HepG2 (cell line): ENCODE measurements around the gene SPATA21. TPM values are rescaled to one million over a fixed set of nuclear protein-coding genes. Genes with fewer than 3 reads are reported as not detected.

ENCODE experiments used
- ATAC-seq: fragments of 200-7000 bp; cut with Tn5 transposase; 3 replicates; pipeline ENCODE4 v1.9.1; 2020; ENCODE audit warnings: mild to moderate bottlenecking, moderate library complexity
- BruUV-seq: library from RNA; stranded (reverse); fragments of 400-500 nt; replicated peaks from 2 replicates; lab custom pipeline; 2021; lab: Mats Ljungman, UMichigan
- CTCF ChIA-PET: fragments of 300-600 bp; formaldehyde crosslinking; extraction: SDS; loops from one replicate; lab custom pipeline; 2021; ENCODE audit warnings: low total read pairs, inconsistent platforms, low intra/inter-chr PET ratio; lab: Yijun Ruan, JAX
- POLR2A ChIA-PET: fragments of 350-600 bp; sonication (Branson Sonifier 250); formaldehyde crosslinking; loops from one replicate; lab custom pipeline; 2020; ENCODE audit warnings: antibody characterized with exemption, inconsistent platforms; lab: Yijun Ruan, JAX
- DNase-seq: peaks from one replicate; pipeline ENCODE4 v3.0.0-alpha.2; 2015; ENCODE audit warnings: low spot score
- FAIRE-seq: peaks from 3 replicates; lab custom pipeline; 2011; peaks lifted over from hg19 to GRCh38; lab: Jason Lieb, UNC
- H2AFZ ChIP-seq: one replicate; pipeline ENCODE4 v1.6.1; 2011; ENCODE audit warnings: low read length, inconsistent platforms
- H3K27ac ChIP-seq: fragments of 300-600 bp; 3 replicates; pipeline ENCODE4 v1.8.0; 2011; ENCODE audit warnings: mixed run types, mild to moderate bottlenecking, mixed read lengths, low read length, inconsistent platforms; ENCODE audit not compliant: insufficient read depth; ENCODE audit errors: extremely low read length
- H3K27me3 ChIP-seq, 2 experiments: fragments of 200-600 bp in 1 of 2; 2 replicates in 1 of 2; 3 replicates in 1 of 2; pipeline versions ENCODE4 v1.6.0 to v1.8.0; 2011; ENCODE audit warnings: low read length in 2 of 2, mild to moderate bottlenecking in 2 of 2, moderate library complexity in 2 of 2, inconsistent platforms in 1 of 2; ENCODE audit not compliant: insufficient read depth in 2 of 2, control insufficient read depth in 1 of 2
- H3K36me3 ChIP-seq, 2 experiments: fragments of 200-600 bp in 1 of 2; replicated peaks in 1 of 2; 2 replicates in 1 of 2; 3 replicates in 1 of 2; pipeline versions ENCODE4 v1.5.1 to v1.8.0; 2011; ENCODE audit warnings: low read length in 2 of 2, inconsistent platforms in 1 of 2; ENCODE audit not compliant: insufficient read depth in 2 of 2, control insufficient read depth in 1 of 2
- H3K4me1 ChIP-seq: 2 replicates; pipeline ENCODE4 v1.5.1; 2012; ENCODE audit warnings: low read length, inconsistent platforms; ENCODE audit not compliant: insufficient read depth
- H3K4me2 ChIP-seq: 2 replicates; pipeline ENCODE4 v1.6.0; 2011; ENCODE audit warnings: low read depth, low read length, inconsistent platforms
- H3K4me3 ChIP-seq, 3 experiments: fragments of 200-600 bp in 1 of 3; sonication (generic), shearing (Covaris generic) in 1 of 3; replicated peaks in 1 of 3; 2 replicates each; pipeline ENCODE4 v1.5.1; 2011 to 2016; ENCODE audit warnings: low read length in 3 of 3, inconsistent platforms in 2 of 3, low read depth in 2 of 3, mild to moderate bottlenecking in 2 of 3, control low read depth in 1 of 3, mixed read lengths in 1 of 3; ENCODE audit not compliant: insufficient read depth in 1 of 3
- H3K79me2 ChIP-seq: one replicate; pipeline ENCODE4 v1.6.1; 2011; ENCODE audit warnings: low read length, inconsistent platforms; ENCODE audit not compliant: insufficient read depth
- H3K9ac ChIP-seq: 2 replicates; pipeline ENCODE4 v1.6.0; 2011; ENCODE audit warnings: mild to moderate bottlenecking, low read depth, low read length, inconsistent platforms; ENCODE audit not compliant: insufficient read depth
- H3K9me3 ChIP-seq: 2 replicates; pipeline ENCODE4 v1.5.1; 2012; ENCODE audit warnings: mild to moderate bottlenecking, low read length
- H4K20me1 ChIP-seq: 2 replicates; pipeline ENCODE4 v1.6.0; 2011; ENCODE audit warnings: inconsistent platforms, mild to moderate bottlenecking, low read length, moderate library complexity; ENCODE audit not compliant: insufficient read depth
- CEBPG ChIP-seq: IDR thresholded peaks from 2 replicates; pipeline ENCODE4 v1.6.1; 2016
- IRF1 ChIP-seq: sonication (generic); formaldehyde crosslinking; IDR thresholded peaks from 2 replicates; pipeline ENCODE4 v1.4.0; 2020; ENCODE audit warnings: low read depth, mild to moderate bottlenecking, missing genetic modification reagents
- MED13 ChIP-seq: sonication (generic); formaldehyde crosslinking; IDR thresholded peaks from 2 replicates; pipeline ENCODE4 v1.5.0; 2020; ENCODE audit warnings: missing genetic modification reagents
- NFYB ChIP-seq: sonication (generic); formaldehyde crosslinking; IDR thresholded peaks from 2 replicates; pipeline ENCODE4 v1.4.0; 2020; ENCODE audit warnings: missing genetic modification reagents
- SAP130 ChIP-seq: IDR thresholded peaks from 2 replicates; pipeline ENCODE4 v1.6.1; 2016; ENCODE audit warnings: low read depth
- SMC3 ChIP-seq: IDR thresholded peaks from 2 replicates; pipeline ENCODE4 v1.6.1; 2011; ENCODE audit warnings: low read length, improper control_type of control experiment
- SSRP1 ChIP-seq: IDR thresholded peaks from 2 replicates; pipeline ENCODE4 v1.6.1; 2016; ENCODE audit warnings: control low read depth
- ZBED4 ChIP-seq: sonication (generic); formaldehyde crosslinking; IDR thresholded peaks from 2 replicates; pipeline ENCODE4 v1.4.0; 2020; ENCODE audit warnings: missing genetic modification reagents, borderline replicate concordance
- ZNF264 ChIP-seq: sonication (generic); formaldehyde crosslinking; IDR thresholded peaks from 2 replicates; pipeline ENCODE4 v1.4.0; 2020; ENCODE audit warnings: missing genetic modification reagents
- ZNF296 ChIP-seq: sonication (generic); formaldehyde crosslinking; conservative IDR thresholded peaks from 2 replicates; pipeline ENCODE4 v1.5.0; 2020; ENCODE audit warnings: mild to moderate bottlenecking, missing genetic modification reagents
- ZNF329 ChIP-seq: sonication (generic); formaldehyde crosslinking; IDR thresholded peaks from 2 replicates; pipeline ENCODE4 v1.9.0; 2021; ENCODE audit warnings: low read depth, mild to moderate bottlenecking, missing genetic modification reagents
- ZNF672 ChIP-seq: sonication (generic); formaldehyde crosslinking; IDR thresholded peaks from 2 replicates; pipeline ENCODE4 v1.8.1; 2022; ENCODE audit warnings: missing genetic modification reagents
- WGBS: methylation state at CpG from one replicate; pipeline ENCODE4 v1.1.6; 2017; ENCODE audit warnings: low lambda C conversion rate; 5-methylcytosine and 5-hydroxymethylcytosine counted together
- in situ Hi-C: cut with HindIII; loops from 2 replicates; pipeline ENCODE4 v1.10.0; 2017; ENCODE audit warnings: low pct_unique_long_range_greater_than_20kb; ENCODE audit not compliant: extremely low pct_ligation_motif_present
- intact Hi-C: fragments of 100-400 bp; cut with micrococcal nuclease; formaldehyde crosslinking; loops from one replicate; pipeline ENCODE4 v1.10.0; 2022; ENCODE audit not compliant: unreplicated experiment
- polyA plus RNA-seq, 8 experiments: library from polyadenylated mRNA; depleted of rRNA in 3 of 8; stranded (reverse) in 7 of 8; unstranded in 1 of 8; fragments of >200 nt; fragmentation: Illumina TruSeq in 4 of 8; extraction: Trizol in 4 of 8; gene quantifications; 2 replicates each; pipeline versions ENCODE4 v1.2.1 to v1.2.3, GENCODE V29; 2011 to 2016; ENCODE audit warnings: low read depth in 4 of 8, missing spikeins in 1 of 8, mixed read lengths in 1 of 8; ENCODE audit not compliant: insufficient read depth in 1 of 8
- total RNA-seq, 5 experiments: library from RNA; depleted of rRNA; stranded (reverse); fragments of >200 nt; fragmentation: Illumina TruSeq; extraction: Trizol; gene quantifications; 2 replicates each; pipeline ENCODE4 v1.2.3, GENCODE V29; 2016; ENCODE audit warnings: low read depth in 1 of 5
- TF ChIP-seq, protein P1 (sequence below): sonication (generic); formaldehyde crosslinking; IDR thresholded peaks from 2 replicates; pipeline ENCODE4 v1.4.0; 2020; ENCODE audit warnings: missing genetic modification reagents, borderline replicate concordance
- TF ChIP-seq, protein P2 (sequence below): sonication (generic); formaldehyde crosslinking; IDR thresholded peaks from 2 replicates; pipeline ENCODE4 v1.8.1; 2023; ENCODE audit warnings: mild to moderate bottlenecking, missing genetic modification reagents
- TF ChIP-seq, protein P3 (sequence below): sonication (generic); formaldehyde crosslinking; IDR thresholded peaks from 2 replicates; pipeline ENCODE4 v1.4.0; 2020; ENCODE audit warnings: missing genetic modification reagents

The SPATA21 gene
- total and polyA plus RNA-seq, 2 of the 13 experiments (the other 11 are each of a cell fraction or from before 2014, with no cell fraction given) = 0.80 to 1.4 TPM

- Histone ChIP-seq H3K9me3 (no peaks in the 10 kb centered on the region), H3K4me2 (no peak overlapping the region), H3K4me3 (no peak overlapping the region), H4K20me1 (no peaks in the 10 kb centered on the region), H3K36me3 (no peaks in the 10 kb centered on the region), H3K79me2 (no peaks in the 10 kb centered on the region), H3K9ac (no peak overlapping the region), H3K27ac (no peak overlapping the region), H3K4me1 (peaks cover 4% of the 10 kb centered on the region), H2AFZ (no peak overlapping the region), H3K27me3 (no peaks in the 10 kb centered on the region)
- no peak for ATAC-seq
- ChIA-PET POLR2A (no interaction called here), CTCF (no interaction called here)
- no TSS peak for BruUV-seq
- WGBS = 72% methylated on average over 7 of the region's 7 CpGs
- no peak for DNase-seq
- intact Hi-C loops (no loop called here), in situ Hi-C loops (no loop called here)
- FAIRE-seq = no peak
- TF ChIP-seq SMC3 = no peak
- TF ChIP-seq, protein P1, sequence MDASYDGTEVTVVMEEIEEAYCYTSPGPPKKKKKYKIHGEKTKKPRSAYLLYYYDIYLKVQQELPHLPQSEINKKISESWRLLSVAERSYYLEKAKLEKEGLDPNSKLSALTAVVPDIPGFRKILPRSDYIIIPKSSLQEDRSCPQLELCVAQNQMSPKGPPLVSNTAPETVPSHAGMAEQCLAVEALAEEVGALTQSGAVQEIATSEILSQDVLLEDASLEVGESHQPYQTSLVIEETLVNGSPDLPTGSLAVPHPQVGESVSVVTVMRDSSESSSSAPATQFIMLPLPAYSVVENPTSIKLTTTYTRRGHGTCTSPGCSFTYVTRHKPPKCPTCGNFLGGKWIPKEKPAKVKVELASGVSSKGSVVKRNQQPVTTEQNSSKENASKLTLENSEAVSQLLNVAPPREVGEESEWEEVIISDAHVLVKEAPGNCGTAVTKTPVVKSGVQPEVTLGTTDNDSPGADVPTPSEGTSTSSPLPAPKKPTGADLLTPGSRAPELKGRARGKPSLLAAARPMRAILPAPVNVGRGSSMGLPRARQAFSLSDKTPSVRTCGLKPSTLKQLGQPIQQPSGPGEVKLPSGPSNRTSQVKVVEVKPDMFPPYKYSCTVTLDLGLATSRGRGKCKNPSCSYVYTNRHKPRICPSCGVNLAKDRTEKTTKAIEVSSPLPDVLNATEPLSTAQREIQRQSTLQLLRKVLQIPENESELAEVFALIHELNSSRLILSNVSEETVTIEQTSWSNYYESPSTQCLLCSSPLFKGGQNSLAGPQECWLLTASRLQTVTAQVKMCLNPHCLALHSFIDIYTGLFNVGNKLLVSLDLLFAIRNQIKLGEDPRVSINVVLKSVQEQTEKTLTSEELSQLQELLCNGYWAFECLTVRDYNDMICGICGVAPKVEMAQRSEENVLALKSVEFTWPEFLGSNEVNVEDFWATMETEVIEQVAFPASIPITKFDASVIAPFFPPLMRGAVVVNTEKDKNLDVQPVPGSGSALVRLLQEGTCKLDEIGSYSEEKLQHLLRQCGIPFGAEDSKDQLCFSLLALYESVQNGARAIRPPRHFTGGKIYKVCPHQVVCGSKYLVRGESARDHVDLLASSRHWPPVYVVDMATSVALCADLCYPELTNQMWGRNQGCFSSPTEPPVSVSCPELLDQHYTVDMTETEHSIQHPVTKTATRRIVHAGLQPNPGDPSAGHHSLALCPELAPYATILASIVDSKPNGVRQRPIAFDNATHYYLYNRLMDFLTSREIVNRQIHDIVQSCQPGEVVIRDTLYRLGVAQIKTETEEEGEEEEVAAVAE (CRISPR knock-in tag) = no peak
- TF ChIP-seq ZNF329 (CRISPR knock-in tag) = no peak
- no peak for TF ChIP-seq NFYB (CRISPR knock-in tag)
- no peak for TF ChIP-seq ZNF296 (CRISPR knock-in tag)
- no peak for TF ChIP-seq SSRP1 (CRISPR knock-in tag)
- TF ChIP-seq IRF1 (CRISPR knock-in tag) = no peak
- no peak for TF ChIP-seq CEBPG
- TF ChIP-seq, protein P2, sequence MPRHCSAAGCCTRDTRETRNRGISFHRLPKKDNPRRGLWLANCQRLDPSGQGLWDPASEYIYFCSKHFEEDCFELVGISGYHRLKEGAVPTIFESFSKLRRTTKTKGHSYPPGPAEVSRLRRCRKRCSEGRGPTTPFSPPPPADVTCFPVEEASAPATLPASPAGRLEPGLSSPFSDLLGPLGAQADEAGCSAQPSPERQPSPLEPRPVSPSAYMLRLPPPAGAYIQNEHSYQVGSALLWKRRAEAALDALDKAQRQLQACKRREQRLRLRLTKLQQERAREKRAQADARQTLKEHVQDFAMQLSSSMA = no peak
- no peak for TF ChIP-seq ZBED4 (CRISPR knock-in tag)
- TF ChIP-seq ZNF672 (CRISPR knock-in tag) = no peak
- TF ChIP-seq ZNF264 (CRISPR knock-in tag) = no peak
- TF ChIP-seq, protein P3, sequence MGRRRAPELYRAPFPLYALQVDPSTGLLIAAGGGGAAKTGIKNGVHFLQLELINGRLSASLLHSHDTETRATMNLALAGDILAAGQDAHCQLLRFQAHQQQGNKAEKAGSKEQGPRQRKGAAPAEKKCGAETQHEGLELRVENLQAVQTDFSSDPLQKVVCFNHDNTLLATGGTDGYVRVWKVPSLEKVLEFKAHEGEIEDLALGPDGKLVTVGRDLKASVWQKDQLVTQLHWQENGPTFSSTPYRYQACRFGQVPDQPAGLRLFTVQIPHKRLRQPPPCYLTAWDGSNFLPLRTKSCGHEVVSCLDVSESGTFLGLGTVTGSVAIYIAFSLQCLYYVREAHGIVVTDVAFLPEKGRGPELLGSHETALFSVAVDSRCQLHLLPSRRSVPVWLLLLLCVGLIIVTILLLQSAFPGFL (CRISPR knock-in tag) = no peak
- TF ChIP-seq MED13 = no peak
- no peak for TF ChIP-seq SAP130 (CRISPR knock-in tag)
Measured at GRCh38 chr1:16418823-16419425, 18.3 kb downstream of the SPATA21 start.
